HepG2 (cell line): ENCODE data around the gene ABCA2. TPM values are rescaled to one million over a fixed set of nuclear protein-coding genes. Genes with fewer than 3 reads are reported as not detected.

ENCODE experiments used
- ATRX ChIP-seq: sonication (generic); formaldehyde crosslinking; IDR thresholded peaks from 2 replicates; pipeline ENCODE4 v1.4.0; 2020; ENCODE audit warnings: missing genetic modification reagents, borderline replicate concordance
- DMTF1 ChIP-seq: sonication (generic); formaldehyde crosslinking; IDR thresholded peaks from 2 replicates; pipeline ENCODE4 v1.4.0; 2020; ENCODE audit warnings: mild to moderate bottlenecking, missing genetic modification reagents
- HMGA1 ChIP-seq: sonication (generic); formaldehyde crosslinking; conservative IDR thresholded peaks from 2 replicates; pipeline ENCODE4 v1.4.0; 2020; ENCODE audit warnings: missing genetic modification reagents
- HNRNPLL ChIP-seq: fragments of 200-400 bp; formaldehyde crosslinking; IDR thresholded peaks from 2 replicates; pipeline ENCODE4 v1.6.1; 2017; ENCODE audit warnings: mild to moderate bottlenecking, low read depth, low read length; ENCODE audit not compliant: poor library complexity, severe bottlenecking
- IKZF5 ChIP-seq: IDR thresholded peaks from 2 replicates; pipeline ENCODE4 v1.6.1; 2018; ENCODE audit warnings: missing genetic modification reagents, mild to moderate bottlenecking, missing compliant biosample characterization
- KDM5B ChIP-seq: sonication (generic); formaldehyde crosslinking; IDR thresholded peaks from 2 replicates; pipeline ENCODE4 v1.4.0; 2020; ENCODE audit warnings: missing genetic modification reagents, mild to moderate bottlenecking, borderline replicate concordance
- MTF2 ChIP-seq: sonication (generic); formaldehyde crosslinking; IDR thresholded peaks from 2 replicates; pipeline ENCODE4 v1.5.0; 2020; ENCODE audit warnings: missing genetic modification reagents, borderline replicate concordance
- REST ChIP-seq, 2 experiments: IDR thresholded peaks; 2 replicates each; pipeline ENCODE4 v1.6.1; 2011 to 2012; ENCODE audit warnings: low read length in 2 of 2, borderline replicate concordance in 1 of 2, low read depth in 1 of 2, mild to moderate bottlenecking in 1 of 2, moderate library complexity in 1 of 2
- SIN3B ChIP-seq: fragments of 150-350 bp; IDR thresholded peaks from 2 replicates; pipeline ENCODE4 v1.6.1; 2014; ENCODE audit warnings: low read length
- STAT5B ChIP-seq: sonication (generic); formaldehyde crosslinking; IDR thresholded peaks from 2 replicates; pipeline ENCODE4 v1.4.0; 2020; ENCODE audit warnings: missing genetic modification reagents
- ZNF205 ChIP-seq: IDR thresholded peaks from 2 replicates; pipeline ENCODE4 v1.6.1; 2018; ENCODE audit warnings: missing biosample characterization, missing genetic modification reagents
- ZNF224 ChIP-seq: sonication (generic); formaldehyde crosslinking; IDR thresholded peaks from 2 replicates; pipeline ENCODE4 v1.5.0; 2020; ENCODE audit warnings: mild to moderate bottlenecking, missing genetic modification reagents
- ZNF274 ChIP-seq: sonication (generic); formaldehyde crosslinking; IDR thresholded peaks from 2 replicates; pipeline ENCODE4 v1.5.1; 2020; ENCODE audit warnings: mild to moderate bottlenecking, missing genetic modification reagents
- ZNF326 ChIP-seq: sonication (generic); formaldehyde crosslinking; IDR thresholded peaks from 2 replicates; pipeline ENCODE4 v1.4.0; 2020; ENCODE audit warnings: missing genetic modification reagents, borderline replicate concordance
- ZNF574 ChIP-seq: sonication (generic); formaldehyde crosslinking; IDR thresholded peaks from 2 replicates; pipeline ENCODE4 v1.4.0; 2020; ENCODE audit warnings: missing genetic modification reagents
- ZNF605 ChIP-seq: sonication (generic); formaldehyde crosslinking; IDR thresholded peaks from 2 replicates; pipeline ENCODE4 v1.8.0; 2022; ENCODE audit warnings: mild to moderate bottlenecking, missing genetic modification reagents
- ZNF792 ChIP-seq: IDR thresholded peaks from 2 replicates; pipeline ENCODE4 v1.6.1; 2016
- ZSCAN25 ChIP-seq: sonication (generic); formaldehyde crosslinking; IDR thresholded peaks from 2 replicates; pipeline ENCODE4 v1.8.0; 2022; ENCODE audit warnings: mild to moderate bottlenecking, missing genetic modification reagents
- polyA plus RNA-seq, 8 experiments: library from polyadenylated mRNA; depleted of rRNA in 3 of 8; stranded (reverse) in 7 of 8; unstranded in 1 of 8; fragments of >200 nt; fragmentation: Illumina TruSeq in 4 of 8; extraction: Trizol in 4 of 8; gene quantifications; 2 replicates each; pipeline versions ENCODE4 v1.2.1 to v1.2.3, GENCODE V29; 2011 to 2016; ENCODE audit warnings: low read depth in 4 of 8, missing spikeins in 1 of 8, mixed read lengths in 1 of 8; ENCODE audit not compliant: insufficient read depth in 1 of 8
- total RNA-seq, 5 experiments: library from RNA; depleted of rRNA; stranded (reverse); fragments of >200 nt; fragmentation: Illumina TruSeq; extraction: Trizol; gene quantifications; 2 replicates each; pipeline ENCODE4 v1.2.3, GENCODE V29; 2016; ENCODE audit warnings: low read depth in 1 of 5

ABCA2 gene
- total and polyA plus RNA-seq, 2 of the 13 experiments (the other 11 are each of a cell fraction or from before 2014, with no cell fraction given) = 2.9 to 19.2 TPM

- TF ChIP-seq IKZF5 (0 out of 2 replicates have a peak, but pooled peaks have one; percentile 27), DMTF1 (no peak), ZNF224 (0 out of 2 replicates have a peak, but pooled peaks have one; percentile 60), ATRX (no peak), REST (IDR thresholded peaks at IDR 0.05; ENCODE audit: borderline replicate concordance in 1 of 2, low read depth in 1 of 2, low read length in 2 of 2) (0 out of 4 replicates have a peak, but pooled peaks of 1 of the 2 experiments have one; percentile 29), KDM5B (CRISPR knock-in tag) (0 out of 2 replicates have a peak, but pooled peaks have one; percentile 82), ZNF326 (CRISPR knock-in tag) (no peak), STAT5B (no peak), ZNF574 (CRISPR knock-in tag) (peak; percentile 31; the same call in 1 of the 2 replicates), ZNF605 (CRISPR knock-in tag) (peak; percentile 37; the same call in 1 of the 2 replicates), ZNF792 (CRISPR knock-in tag) (0 out of 2 replicates have a peak, but pooled peaks have one; percentile 30), ZNF205 (CRISPR knock-in tag) (peak; percentile 34; the same call in 1 of the 2 replicates), ZSCAN25 (CRISPR knock-in tag) (peak; percentile 79; the same call in 1 of the 2 replicates), MTF2 (CRISPR knock-in tag) (peak; percentile 92; the same call in 1 of the 2 replicates), HNRNPLL (no peak), ZNF274 (CRISPR knock-in tag) (peak; percentile 37; the same call in 1 of the 2 replicates), HMGA1 (CRISPR knock-in tag) (no peak), SIN3B (no peak)
These were observed 40.0 kb upstream of the ABCA2 start (continued) for GRCh38 chr9:137067860-137068538.
